B cell (primary cell): ENCODE measurements around the gene TTC19. TPM values are rescaled to one million over a fixed set of nuclear protein-coding genes. Genes with fewer than 3 reads are reported as not detected.

Experiments used
- ATAC-seq: fragments of 200-7000 bp; cut with Tn5 transposase; one replicate; pipeline ENCODE4 v1.10.0; 2021; ENCODE audit warnings: low read depth, mild to moderate bottlenecking, moderate number of reproducible peaks, moderate library complexity
- CTCF ChIA-PET: fragments of 350-600 bp; sonication (Branson Sonifier 250); formaldehyde crosslinking; loops from one replicate; lab custom pipeline; 2021; ENCODE audit warnings: antibody characterized with exemption, inconsistent platforms; lab: Charles Lee
- POLR2A ChIA-PET: fragments of 350-600 bp; sonication (Branson Sonifier 250); formaldehyde crosslinking; loops from one replicate; lab custom pipeline; 2021; ENCODE audit warnings: antibody characterized with exemption; lab: Charles Lee
- DNase-seq: peaks from one replicate; pipeline ENCODE4 v3.0.0; 2013
- H2AFZ ChIP-seq: 2 replicates; pipeline ENCODE4 v1.6.1; 2012; ENCODE audit warnings: mild to moderate bottlenecking, low read depth, low read length; ENCODE audit not compliant: insufficient read depth, poor library complexity, severe bottlenecking
- H3K27ac ChIP-seq, 2 donors: 1 replicate in 1 of 2; 2 replicates in 1 of 2; pipeline ENCODE4 v1.5.1; 2012 to 2013; ENCODE audit warnings: low read length in 2 of 2, mild to moderate bottlenecking in 2 of 2, moderate library complexity in 1 of 2
- H3K27me3 ChIP-seq, 4 experiments: fragments of 200-600 bp in 1 of 4; sonication (generic) in 1 of 4; replicated peaks in 1 of 4; 1 replicate in 2 of 4; 2 replicates in 2 of 4; pipeline versions ENCODE4 v1.6.1 to v1.7.0; 2013 to 2016; ENCODE audit warnings: low read length in 3 of 4, mild to moderate bottlenecking in 2 of 4, mixed read lengths in 1 of 4, moderate library complexity in 1 of 4; ENCODE audit not compliant: insufficient read depth in 4 of 4, control insufficient read depth in 3 of 4; ENCODE audit errors: control extremely low read depth in 1 of 4
- H3K36me3 ChIP-seq, 2 experiments: replicated peaks in 1 of 2; 1 replicate in 1 of 2; 2 replicates in 1 of 2; pipeline versions ENCODE4 v1.6.1 to v1.7.1; 2013; ENCODE audit warnings: low read length in 1 of 2; ENCODE audit not compliant: insufficient read depth in 2 of 2, control insufficient read depth in 1 of 2; ENCODE audit errors: control extremely low read depth in 1 of 2, extremely low read depth in 1 of 2
- H3K4me1 ChIP-seq, 2 donors: fragments of 200-600 bp in 1 of 2; sonication (generic) in 1 of 2; 1 replicate in 1 of 2; 2 replicates in 1 of 2; pipeline versions ENCODE4 v1.5.1 to v1.6.1; 2013 to 2017; ENCODE audit warnings: low read length in 2 of 2; ENCODE audit not compliant: control insufficient read depth in 2 of 2, insufficient read depth in 2 of 2
- H3K4me2 ChIP-seq: replicated peaks from 2 replicates; pipeline ENCODE3; 2012; ENCODE audit warnings: mild to moderate bottlenecking, low read depth, low read length; ENCODE audit not compliant: poor library complexity, severe bottlenecking
- H3K4me3 ChIP-seq, 5 experiments: fragments of 200-600 bp in 1 of 5; sonication (generic) in 1 of 5; 1 replicate in 3 of 5; 2 replicates in 2 of 5; pipeline versions ENCODE4 v1.5.1 to v1.7.0; 2011 to 2016; ENCODE audit warnings: low read length in 4 of 5, mild to moderate bottlenecking in 4 of 5, low read depth in 2 of 5, control low read depth in 1 of 5, moderate library complexity in 1 of 5; ENCODE audit not compliant: insufficient read depth in 1 of 5; ENCODE audit errors: control extremely low read depth in 1 of 5, extremely low read depth in 1 of 5
- H3K79me2 ChIP-seq: fragments of 200-600 bp; sonication (generic); one replicate; pipeline ENCODE4 v1.6.0; 2016; ENCODE audit warnings: low read length; ENCODE audit not compliant: control insufficient read depth, insufficient read depth
- H3K9ac ChIP-seq: fragments of 200-600 bp; sonication (generic); 2 replicates; pipeline ENCODE4 v1.6.1; 2017; ENCODE audit warnings: mild to moderate bottlenecking, low read length, moderate library complexity
- H3K9me3 ChIP-seq, 3 donors: one replicate each; pipeline versions ENCODE4 v1.6.1 to v1.7.1; 2013; ENCODE audit warnings: low read length in 2 of 3; ENCODE audit not compliant: control insufficient read depth in 2 of 3, insufficient read depth in 1 of 3; ENCODE audit errors: control extremely low read depth in 1 of 3
- H4K20me1 ChIP-seq: 2 replicates; pipeline ENCODE4 v1.6.0; 2012; ENCODE audit warnings: mild to moderate bottlenecking, low read length; ENCODE audit not compliant: insufficient read depth, control insufficient read depth, poor library complexity, severe bottlenecking
- H3K27ac Mint-ChIP-seq: one replicate; pipeline ENCODE4 v1.8.0; 2021; ENCODE audit warnings: mixed read lengths
- H3K27me3 Mint-ChIP-seq: one replicate; pipeline ENCODE4 v1.8.0; 2021; ENCODE audit warnings: mixed read lengths
- H3K4me1 Mint-ChIP-seq: one replicate; pipeline ENCODE4 v1.8.0; 2021; ENCODE audit warnings: mixed read lengths
- H3K4me3 Mint-ChIP-seq: one replicate; pipeline ENCODE4 v1.8.0; 2021; ENCODE audit warnings: mixed read lengths
- H3K9me3 Mint-ChIP-seq: one replicate; pipeline ENCODE4 v1.8.0; 2022; ENCODE audit warnings: mixed read lengths; ENCODE audit not compliant: insufficient read depth
- EZH2 ChIP-seq: IDR thresholded peaks from 2 replicates; pipeline ENCODE4 v1.6.1; 2012; ENCODE audit warnings: borderline replicate concordance, low read depth, mild to moderate bottlenecking, moderate library complexity, low read length; ENCODE audit not compliant: insufficient read depth, poor library complexity, severe bottlenecking
- WGBS: methylation state at CpG from one replicate; pipeline ENCODE4 v1.1.5; 2013; ENCODE audit warnings: missing lambda C conversion rate; ENCODE audit not compliant: insufficient coverage; 5-methylcytosine and 5-hydroxymethylcytosine counted together
- intact Hi-C: fragments of 100-400 bp; cut with micrococcal nuclease; formaldehyde crosslinking; loops from one replicate; pipeline ENCODE4 v1.10.0; 2022
- polyA plus RNA-seq: library from polyadenylated mRNA; depleted of rRNA; stranded (reverse); fragments of >200 nt; gene quantifications from 2 replicates; pipeline ENCODE4 v1.2.3, GENCODE V29; 2012
- total RNA-seq, 2 donors: library from RNA; stranded (reverse); fragments of 120-200 nt in 1 of 2; gene quantifications; 1 replicate in 1 of 2; 2 replicates in 1 of 2; pipeline versions ENCODE4 v1.2.3 to v1.2.4, GENCODE V29; 2013 to 2022
- TF ChIP-seq, protein P1 (sequence below): fragments of 200-600 bp; IDR thresholded peaks from one replicate; pipeline ENCODE4 v1.8.0; 2022; ENCODE audit warnings: antibody characterized with exemption, mild to moderate bottlenecking

The TTC19 gene
- total and polyA plus RNA-seq, 2 donors (not counting 1 experiment from before 2014, with no cell fraction given): 8.2 to 38.5 TPM

DNA sequence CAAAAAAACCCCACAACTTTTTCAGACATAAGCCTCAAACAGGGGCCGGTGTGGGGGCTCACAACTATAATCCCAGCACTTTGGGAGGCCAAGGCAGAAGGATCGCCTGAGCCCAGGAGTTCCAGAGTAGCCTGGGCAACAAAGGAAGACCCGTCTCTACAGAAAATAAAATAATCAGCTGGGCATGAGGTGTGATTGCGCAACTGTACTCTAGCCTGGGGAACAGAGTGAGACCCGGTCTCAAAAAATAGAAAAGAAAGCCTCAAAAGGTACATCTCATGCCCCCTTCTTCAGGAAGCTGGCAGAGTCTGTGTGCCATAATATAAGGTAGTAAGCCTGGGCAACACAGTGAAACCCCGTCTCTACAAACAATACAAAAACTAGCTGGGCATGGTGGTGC is 3.3 kb upstream of the TTC19 start:
- Mint-ChIP-seq H3K9me3 (no peaks in the 10 kb centered on the region), H3K27me3 (no peaks in the 10 kb centered on the region), H3K4me1 (peaks cover 24% of the 10 kb centered on the region), H3K27ac (no peak overlapping the region), H3K4me3 (no peak overlapping the region)
- H3K9me3 ChIP-seq: no peaks in the 10 kb centered on the region
- WGBS: 92% methylated on average over 1 of the region's 6 CpGs
- H3K27ac ChIP-seq: no peak overlapping the region
- no peak overlapping the region for H3K4me2 ChIP-seq
- ATAC-seq: no peak
- intact Hi-C loops: loop anchor here (5.0 kb wide), 1 partner anchor 314 kb away; the partner anchor contains the start of gene TRIM16
- DNase-seq: no peak
- H3K79me2 ChIP-seq: peaks cover 33% of the 10 kb centered on the region
- H4K20me1 ChIP-seq: peaks cover 13% of the 10 kb centered on the region
- H3K9ac ChIP-seq: no peak overlapping the region
- no peak overlapping the region for H2AFZ ChIP-seq
- ChIA-PET POLR2A (no interaction called here), CTCF (interaction anchor here (1.1 to 4.4 kb wide), 4 partner anchors 30 to 738 kb away, joined by 3 to 14 read pairs (median 8); partner anchors contain the start of gene ADORA2B)
- no peaks in the 10 kb centered on the region for H3K27me3 ChIP-seq
- H3K4me1 ChIP-seq: peaks cover 18 to 22% of the 10 kb centered on the region in 2 donors
- TF ChIP-seq, protein P1, sequence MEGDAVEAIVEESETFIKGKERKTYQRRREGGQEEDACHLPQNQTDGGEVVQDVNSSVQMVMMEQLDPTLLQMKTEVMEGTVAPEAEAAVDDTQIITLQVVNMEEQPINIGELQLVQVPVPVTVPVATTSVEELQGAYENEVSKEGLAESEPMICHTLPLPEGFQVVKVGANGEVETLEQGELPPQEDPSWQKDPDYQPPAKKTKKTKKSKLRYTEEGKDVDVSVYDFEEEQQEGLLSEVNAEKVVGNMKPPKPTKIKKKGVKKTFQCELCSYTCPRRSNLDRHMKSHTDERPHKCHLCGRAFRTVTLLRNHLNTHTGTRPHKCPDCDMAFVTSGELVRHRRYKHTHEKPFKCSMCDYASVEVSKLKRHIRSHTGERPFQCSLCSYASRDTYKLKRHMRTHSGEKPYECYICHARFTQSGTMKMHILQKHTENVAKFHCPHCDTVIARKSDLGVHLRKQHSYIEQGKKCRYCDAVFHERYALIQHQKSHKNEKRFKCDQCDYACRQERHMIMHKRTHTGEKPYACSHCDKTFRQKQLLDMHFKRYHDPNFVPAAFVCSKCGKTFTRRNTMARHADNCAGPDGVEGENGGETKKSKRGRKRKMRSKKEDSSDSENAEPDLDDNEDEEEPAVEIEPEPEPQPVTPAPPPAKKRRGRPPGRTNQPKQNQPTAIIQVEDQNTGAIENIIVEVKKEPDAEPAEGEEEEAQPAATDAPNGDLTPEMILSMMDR: no peak
- no peak for TF ChIP-seq EZH2
- H3K4me3 ChIP-seq: no peak overlapping the region
- peaks cover 0 to 4% of the 10 kb centered on the region in 2 experiments for H3K36me3 ChIP-seq

DNA sequence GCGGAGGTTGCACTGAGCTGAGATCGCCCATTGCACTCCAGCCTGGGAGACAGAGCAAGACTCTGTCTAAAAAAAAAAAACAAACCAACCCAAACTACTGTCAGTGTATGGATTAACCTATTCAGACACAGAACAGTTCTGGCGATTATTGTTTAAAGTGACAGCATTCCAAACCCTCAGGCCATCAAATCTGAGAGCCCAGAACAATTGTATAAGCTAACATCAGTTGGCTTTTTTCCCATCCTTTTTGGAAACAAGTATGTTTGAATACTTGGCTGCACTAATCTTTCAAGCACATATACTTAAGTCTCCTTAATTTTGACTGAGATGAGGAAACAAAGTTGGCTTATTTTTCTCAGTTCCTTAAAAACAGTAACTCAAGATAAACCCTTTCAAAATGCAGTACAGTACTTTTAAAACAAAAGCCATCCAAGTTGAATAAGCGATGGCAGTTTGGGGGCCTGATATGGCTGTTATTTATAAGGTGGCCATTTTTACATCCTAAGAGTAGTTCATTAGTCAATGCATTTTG is 1.5 kb upstream of the TTC19 start:
- no peak for ATAC-seq
- ChIA-PET POLR2A (no interaction called here), CTCF (interaction anchor here (0.6 to 4.4 kb wide), 6 partner anchors 53 to 1011 kb away, joined by 3 to 15 read pairs (median 8); partner anchors contain the start of gene ADORA2B)
- Mint-ChIP-seq H3K4me3 (peak overlapping the region; percentile 99), H3K4me1 (peaks cover 32% of the 10 kb centered on the region), H3K27me3 (no peaks in the 10 kb centered on the region), H3K9me3 (no peaks in the 10 kb centered on the region), H3K27ac (peak overlapping the region; percentile 97)
- no peaks in the 10 kb centered on the region for H3K9me3 ChIP-seq
- H3K79me2 ChIP-seq: peaks cover 37% of the 10 kb centered on the region
- H3K27me3 ChIP-seq: no peaks in the 10 kb centered on the region
- no peak overlapping the region for H3K9ac ChIP-seq
- H3K4me1 ChIP-seq: peaks cover 22 to 26% of the 10 kb centered on the region in 2 donors
- TF ChIP-seq, protein P1: no peak
- TF ChIP-seq EZH2: no peak
- no peak for DNase-seq
- H3K4me2 ChIP-seq: peak overlapping the region; percentile 95
- H2AFZ ChIP-seq: no peak overlapping the region
- peak overlapping the region in 1 of 5 experiments; percentile 89 for H3K4me3 ChIP-seq
- peaks cover 20% of the 10 kb centered on the region for H4K20me1 ChIP-seq
- 88% methylated on average over 3 of the region's 4 CpGs for WGBS
- peaks cover 5 to 13% of the 10 kb centered on the region in 2 experiments for H3K36me3 ChIP-seq
- H3K27ac ChIP-seq: peak overlapping the region in 1 of 2 donors; percentile 43
- intact Hi-C loops: loop anchor here (5.0 kb wide), 1 partner anchor 316 kb away; the partner anchor contains the start of gene TRIM16
